ENCODE data around the gene FAM110A.
"Not testable (repeated sequence)": the region's sequence is repeated elsewhere in the genome, so short reads cannot be mapped to it uniquely, and the experiment has no call there.

FAM110A gene

DNA sequence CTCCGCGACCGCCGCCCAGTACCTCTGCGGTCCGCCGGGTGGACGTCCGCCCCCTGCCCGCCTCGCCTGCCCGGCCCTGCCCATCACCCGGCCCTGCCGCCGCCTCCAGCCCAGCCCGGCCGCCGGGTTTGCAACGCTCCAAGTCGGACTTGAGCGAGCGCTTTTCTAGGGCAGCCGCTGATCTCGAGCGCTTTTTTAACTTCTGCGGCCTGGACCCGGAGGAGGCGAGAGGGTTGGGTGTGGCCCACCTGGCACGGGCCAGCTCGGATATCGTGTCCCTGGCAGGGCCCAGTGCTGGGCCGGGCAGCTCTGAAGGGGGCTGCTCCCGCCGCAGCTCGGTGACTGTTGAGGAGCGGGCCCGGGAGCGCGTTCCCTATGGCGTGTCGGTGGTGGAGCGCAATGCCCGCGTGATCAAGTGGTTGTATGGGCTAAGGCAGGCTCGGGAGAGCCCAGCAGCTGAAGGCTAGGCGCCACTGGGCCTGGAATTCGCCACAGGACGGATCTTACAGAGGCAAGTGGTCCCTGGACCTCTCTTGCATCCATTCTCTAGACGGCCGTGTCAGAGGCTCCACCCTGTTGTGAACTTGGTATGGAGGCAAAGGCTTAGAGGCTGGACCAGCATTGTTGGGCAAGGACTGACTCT lies 11.8 kb downstream of the FAM110A start:
- DNase-seq = no peak

DNA sequence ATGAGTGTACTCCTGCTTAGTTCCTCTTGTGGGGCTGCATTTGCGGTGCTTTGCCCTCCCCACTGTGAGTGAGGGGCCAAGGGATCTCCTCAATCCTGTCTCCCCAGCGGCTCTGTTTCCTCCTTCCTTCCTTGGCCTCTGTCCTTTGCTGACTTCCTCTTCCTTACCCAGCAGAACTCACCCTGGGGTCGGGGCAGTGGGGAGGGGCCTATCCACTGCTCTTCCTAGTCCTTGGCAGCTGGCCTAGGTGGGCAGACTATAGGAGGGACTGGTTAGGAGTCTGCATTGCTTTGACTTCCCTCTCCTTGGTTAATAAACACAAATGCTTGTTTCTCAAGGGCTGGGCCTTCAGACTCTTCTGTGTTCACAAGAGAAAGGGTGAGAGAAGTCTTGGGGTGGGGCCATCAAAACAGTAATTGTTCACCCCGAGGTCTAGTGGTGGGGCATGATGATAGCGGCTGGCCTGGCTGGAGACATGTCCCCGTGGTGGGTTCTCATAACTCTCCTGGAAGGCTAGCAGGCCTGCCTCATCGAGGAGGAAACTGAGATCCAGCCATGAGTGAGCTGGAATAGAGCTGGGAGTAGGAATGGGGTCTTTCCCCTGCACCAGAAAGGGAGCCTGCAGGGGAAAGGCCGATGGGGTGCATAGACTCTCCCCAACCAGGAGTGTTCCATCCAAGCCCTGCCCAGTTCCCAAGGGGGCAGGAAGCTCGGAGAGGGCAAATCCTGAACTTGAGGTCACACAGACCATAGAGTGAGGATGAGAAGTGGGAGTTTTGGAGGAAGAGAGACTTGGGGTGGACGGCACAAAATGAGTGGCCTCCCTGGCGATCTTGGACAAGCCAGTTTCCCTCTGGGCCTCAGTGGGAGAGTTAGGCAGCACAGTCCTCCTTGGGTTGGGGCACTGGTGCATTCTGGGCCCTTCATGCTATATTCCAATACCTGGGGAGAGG lies 12.7 kb downstream of the FAM110A start:
- DNase-seq = no peak

DNA sequence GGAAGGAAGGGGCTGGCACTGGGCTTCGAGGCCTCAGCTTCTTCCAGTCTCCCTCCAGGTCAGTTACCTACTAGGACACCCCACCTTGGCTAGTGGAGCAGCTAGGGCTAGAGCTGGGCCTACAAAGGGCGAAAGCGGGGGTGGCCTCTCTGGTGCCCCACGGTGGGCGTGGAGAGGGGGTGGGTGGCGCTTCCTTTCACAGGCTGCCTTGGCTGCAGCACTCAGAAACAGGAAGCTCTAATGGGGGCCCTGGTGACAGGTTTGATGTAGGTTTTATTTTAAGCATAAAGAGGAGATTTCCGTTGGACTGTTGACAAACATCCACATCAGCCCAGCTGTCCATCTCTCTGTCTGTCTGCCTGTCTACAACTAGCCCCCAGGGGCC lies 13.4 kb downstream of the FAM110A start:
- peak; percentile 39 for DNase-seq

DNA sequence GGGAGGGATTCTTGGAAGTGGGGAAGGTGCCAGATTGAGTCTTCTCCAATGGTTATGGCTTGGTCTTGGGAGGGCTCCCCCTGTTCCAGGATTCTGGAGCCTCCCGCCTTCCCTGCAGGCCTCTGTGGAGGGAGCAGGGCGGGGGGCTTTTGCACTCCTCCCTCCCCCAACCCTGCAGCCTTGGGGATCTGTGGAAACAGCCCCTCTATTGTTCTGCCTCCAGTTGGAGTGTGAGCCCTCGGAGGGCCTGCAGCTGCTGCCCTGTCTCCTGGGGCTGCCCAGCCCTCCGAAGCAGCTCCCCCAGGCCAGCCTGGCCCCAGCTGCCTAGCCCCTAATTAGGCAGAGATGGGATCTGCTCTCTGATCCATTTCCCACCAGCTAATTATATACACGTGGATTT lies 14.7 kb downstream of the FAM110A start:
- DNase-seq = no peak

DNA sequence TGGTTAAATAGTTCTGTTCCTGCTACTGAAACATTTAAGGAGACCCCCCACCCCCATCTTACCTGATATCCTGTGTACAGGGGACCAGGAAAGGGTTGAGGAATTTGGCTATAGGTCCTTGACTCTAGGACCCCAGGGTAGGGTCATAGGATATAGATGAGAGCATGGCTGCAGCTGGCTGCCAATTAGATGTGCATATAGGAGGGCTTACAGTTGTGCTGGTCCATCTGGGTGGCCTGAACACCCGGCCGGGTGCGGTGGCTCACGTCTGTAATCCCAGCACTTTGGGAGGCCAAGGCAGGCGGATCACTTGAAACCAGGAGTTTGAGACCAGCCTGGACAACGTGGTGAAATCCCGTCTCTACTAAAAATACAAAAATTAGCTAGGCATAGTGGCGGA lies 15.2 kb downstream of the FAM110A start:
- DNase-seq = not testable (repeated sequence)

DNA sequence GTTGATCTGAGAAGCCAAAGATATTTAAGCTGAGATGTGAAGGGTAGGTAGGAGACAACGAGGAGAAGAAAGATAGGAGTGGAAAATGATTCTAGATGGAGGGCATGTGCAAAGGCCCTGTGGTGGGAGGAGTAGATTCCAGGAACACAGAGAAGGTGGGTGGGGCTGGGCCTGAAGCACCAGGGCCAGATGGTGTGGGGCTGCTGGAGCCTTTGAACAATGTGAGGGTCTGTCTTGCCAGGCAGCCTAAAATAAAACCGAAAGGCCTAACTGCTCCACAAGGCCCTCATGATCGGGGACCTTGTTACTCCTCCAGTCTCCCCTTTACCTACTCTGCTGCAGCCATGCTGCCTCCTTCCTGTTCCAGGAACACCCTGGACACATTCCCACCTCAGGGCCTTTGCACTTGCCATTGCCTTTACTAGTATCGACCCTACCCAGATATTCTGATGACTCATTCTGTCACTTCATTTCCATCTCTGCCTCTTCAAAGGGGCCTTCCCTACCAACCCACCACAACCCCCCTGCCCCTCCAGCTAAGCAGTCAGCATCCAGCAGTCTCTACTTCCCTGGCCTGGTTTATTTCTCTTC lies 20.0 kb downstream of the FAM110A start:
- DNase-seq = no peak

DNA sequence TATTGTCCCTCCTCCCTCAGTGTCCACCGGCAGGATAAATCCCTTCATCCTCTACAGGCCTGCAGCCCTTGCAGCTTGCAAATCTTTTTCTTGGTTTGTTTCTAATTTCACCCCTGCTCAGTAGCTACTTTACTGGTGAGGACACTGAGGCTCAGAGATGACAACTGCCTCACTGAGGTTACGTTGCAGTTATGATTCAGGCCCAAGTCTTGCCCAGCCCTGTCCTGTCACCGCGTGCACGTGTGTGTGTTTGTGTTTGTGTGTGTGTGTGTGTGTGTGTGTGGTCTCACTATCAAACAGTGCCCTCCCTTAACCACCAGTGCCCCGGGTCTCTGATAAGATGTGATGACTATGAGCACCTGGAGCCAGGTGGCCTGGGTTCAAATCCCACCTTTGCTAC lies 21.1 kb downstream of the FAM110A start:
- DNase-seq = no peak

DNA sequence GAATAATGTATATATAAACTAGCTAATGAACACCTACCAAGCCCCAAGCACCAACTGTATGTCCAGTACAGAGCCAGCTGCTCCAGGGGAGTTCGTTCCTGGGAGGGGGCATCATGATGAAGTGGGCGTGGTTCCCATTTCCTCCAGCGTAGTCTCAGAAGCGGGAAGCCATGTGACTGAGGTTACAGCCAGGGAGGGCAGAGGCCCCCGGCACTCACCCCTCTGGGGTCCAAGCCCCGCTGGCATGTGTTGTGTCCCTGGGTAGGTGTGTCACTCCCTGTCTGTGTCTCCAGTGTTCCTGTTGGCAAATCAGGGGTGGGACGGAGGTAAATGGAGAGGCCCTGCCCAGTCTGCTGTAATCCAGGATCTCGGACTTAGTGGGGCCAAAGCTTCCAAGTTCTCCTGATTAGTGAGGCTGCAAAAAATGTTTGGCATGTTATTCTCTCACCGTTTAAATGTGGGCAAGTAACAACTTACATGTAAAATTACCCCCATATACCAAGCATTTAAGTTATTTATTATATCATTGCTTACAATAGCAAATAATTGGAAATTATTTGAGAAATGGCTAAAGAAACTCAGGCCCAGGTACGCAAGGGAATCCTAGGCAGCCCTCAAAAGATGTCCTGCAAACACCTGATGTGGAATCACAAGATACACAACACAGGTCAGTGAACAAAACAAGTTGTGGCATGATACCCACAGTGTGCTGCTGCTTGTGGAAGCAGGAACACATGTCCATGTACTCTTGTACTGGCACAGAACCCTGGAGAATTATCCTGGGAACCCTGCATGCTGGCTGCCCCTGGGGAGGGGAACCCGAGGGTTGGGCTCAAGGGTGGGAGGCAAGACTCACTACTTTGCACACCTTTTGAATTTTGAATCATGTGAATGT lies 22.2 kb downstream of the FAM110A start:
- no peak for DNase-seq

DNA sequence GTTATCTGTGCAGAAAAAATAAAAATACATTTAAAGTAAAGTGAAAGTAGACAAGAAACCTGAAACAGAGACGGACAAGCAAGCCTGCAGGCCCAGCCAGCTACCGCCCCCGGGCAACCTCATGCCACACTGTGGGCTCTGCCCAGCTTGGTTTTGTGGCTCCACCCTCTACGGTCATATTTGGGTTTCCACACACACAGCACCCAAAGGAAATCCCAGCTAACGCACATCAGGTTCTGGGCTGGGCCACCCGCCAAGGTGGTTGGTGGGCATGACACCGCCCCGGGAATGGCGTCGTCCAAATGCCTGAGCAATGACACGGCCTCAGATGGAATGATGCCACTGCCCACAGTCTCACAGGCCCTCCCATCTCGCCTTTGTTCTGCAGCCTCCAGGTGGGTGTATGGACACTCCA lies 22.9 kb downstream of the FAM110A start:
- peak; percentile 33 for DNase-seq

DNA sequence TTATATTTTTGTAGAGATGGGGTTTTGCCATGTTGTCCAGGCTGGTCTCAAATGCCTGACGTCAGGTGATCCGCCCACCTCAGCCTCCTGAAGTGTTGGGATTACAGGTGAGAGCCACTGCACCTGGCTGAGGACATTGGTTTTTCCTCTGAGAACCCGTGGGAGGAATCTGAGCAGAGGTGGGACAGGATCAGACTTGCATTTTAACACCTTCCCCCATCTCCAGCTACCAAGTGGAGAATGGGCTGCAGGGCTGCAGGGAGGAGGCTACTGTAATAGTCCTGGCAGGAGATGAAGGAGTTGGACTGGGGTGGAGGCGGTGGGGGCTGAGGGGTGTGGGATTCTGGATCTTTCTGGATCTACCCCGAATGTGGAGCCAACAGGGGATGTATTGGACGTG lies 24.5 kb downstream of the FAM110A start:
- DNase-seq = no peak

DNA sequence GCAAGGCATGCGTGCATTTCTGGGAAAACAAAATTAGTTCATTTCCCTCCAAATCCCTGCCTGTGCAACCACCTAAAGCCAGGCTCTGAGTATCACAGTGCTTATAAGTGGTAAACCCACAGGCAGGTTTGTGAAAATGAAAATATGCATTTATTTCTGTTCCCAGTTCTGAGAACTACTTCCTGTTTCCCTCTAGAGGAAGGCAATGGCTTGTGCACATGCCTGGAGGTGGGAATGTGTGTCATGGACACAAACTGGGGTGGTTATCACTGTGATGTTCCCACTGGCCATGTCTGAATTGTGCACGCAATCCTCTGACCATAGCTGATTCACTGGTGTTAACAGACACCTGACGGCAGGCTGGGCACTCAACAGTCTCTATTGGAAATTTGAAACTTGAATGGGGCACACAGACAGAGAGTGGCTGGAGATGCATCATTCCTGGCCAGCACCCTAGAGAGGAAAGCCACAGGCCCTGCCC lies 26.3 kb downstream of the FAM110A start:
- no peak for DNase-seq

DNA sequence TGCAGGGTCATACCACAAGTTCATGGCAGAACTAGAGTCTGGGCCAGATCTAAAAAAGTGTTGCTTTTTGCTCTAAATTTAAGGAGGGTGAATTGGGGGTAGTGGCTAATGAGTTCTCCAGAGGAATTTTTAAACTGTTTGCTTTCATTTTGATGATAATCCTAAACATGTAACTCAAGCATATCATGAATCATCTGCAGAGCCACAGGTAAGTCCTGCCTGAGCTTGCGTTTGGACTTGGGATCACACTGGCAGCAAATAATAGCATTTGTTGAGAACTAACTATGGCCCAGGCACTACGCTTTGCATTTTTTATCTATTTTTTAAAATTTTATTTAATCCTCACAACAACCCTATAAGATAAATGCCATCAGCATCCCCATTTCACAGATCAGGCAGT lies 27.4 kb downstream of the FAM110A start:
- DNase-seq = no peak

DNA sequence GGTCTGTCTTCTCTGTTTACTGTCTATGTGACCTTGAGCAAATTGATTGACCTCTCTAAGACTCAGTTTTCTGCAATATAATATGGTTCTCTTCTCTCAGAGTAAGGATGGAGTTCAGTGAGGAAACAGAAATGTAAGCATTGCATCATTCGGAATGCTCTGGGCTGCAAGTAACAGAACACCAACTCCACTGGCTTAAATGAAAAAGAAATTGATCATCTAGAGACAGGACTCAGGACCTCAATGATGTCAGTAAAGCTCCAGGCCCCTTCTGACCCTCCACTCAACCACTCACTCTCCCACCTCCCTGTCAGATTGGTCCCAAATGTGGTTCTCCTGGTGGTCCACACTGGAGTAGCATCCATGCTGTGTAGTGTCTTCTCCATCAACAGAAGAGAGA lies 31.9 kb downstream of the FAM110A start:
- no peak for DNase-seq

DNA sequence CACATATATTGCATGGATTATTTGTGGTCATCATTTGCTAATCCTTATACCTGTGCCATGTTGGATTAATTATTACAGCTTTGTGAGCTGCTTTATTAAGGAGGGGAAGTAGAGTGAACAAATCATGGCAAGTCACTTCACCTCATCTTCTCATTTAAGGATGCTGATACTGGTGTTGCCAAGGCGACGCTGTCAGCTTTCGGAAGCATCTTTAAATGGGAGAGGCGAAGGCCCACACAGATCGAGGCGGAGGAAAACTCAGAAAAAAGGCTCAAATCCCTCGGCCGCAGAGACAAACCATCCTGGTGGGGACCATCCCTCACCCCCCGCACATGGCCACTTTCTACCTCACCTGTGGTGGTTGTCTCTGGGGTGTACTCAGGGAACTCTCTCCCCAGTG lies 34.8 kb downstream of the FAM110A start:
- no peak for DNase-seq

DNA sequence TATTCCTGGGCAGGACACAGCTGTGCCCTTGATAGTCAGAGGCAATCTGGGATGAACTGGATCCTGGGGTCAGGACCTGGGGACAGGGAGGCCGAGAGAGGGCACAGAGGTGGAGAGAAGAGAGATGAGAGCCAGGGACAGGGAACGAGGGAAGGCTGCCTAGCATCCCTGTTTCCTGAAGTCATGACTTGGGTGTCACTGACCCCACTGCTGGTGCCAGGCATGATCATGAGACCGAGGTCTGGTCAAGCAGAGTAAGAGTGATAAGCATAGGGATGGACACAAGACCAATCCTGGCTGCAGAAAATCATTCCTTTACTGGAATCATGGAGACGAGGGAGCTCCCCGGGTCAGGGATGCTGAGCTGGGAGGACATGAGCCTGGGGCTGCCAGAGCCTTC lies 36.1 kb downstream of the FAM110A start:
- no peak for DNase-seq

DNA sequence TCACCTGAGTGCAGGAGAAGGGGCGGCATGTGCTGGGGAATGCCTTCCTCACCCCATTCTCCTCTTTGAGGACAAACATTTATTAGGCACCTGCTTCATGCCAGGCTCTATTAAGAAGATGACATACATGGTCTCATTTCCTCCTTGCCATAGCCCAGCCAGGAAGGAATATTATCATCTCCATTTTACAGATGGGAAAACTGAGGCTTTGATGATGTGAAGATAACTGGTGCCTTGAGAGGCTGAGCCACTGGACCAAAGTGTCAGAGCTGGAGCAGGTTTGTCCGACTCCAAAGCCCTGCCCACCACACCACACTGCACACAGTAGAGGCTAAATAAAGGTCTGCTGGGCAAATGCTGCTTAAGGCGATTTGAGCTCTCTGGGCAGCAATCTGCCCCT lies 37.2 kb downstream of the FAM110A start:
- DNase-seq = no peak

DNA sequence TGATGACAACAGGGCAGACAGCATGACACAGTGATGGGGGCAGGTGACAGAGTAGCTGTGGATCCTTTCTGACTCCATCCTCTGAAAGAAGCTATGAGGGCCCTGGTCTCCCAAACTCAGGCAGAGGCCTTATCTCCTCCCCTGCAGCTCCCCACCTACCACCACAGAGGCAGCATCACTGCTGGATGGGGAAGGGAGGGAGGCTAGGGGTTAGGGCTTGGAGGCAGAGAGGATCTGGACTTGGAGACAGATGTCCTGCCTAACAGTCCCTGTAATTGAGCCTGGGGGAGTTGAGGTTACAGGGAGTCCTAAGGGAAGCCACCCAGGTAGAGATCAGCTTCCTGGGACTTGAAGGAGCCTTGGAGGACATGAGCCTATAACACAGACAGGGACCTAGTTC lies 37.9 kb downstream of the FAM110A start:
- no peak for DNase-seq

DNA sequence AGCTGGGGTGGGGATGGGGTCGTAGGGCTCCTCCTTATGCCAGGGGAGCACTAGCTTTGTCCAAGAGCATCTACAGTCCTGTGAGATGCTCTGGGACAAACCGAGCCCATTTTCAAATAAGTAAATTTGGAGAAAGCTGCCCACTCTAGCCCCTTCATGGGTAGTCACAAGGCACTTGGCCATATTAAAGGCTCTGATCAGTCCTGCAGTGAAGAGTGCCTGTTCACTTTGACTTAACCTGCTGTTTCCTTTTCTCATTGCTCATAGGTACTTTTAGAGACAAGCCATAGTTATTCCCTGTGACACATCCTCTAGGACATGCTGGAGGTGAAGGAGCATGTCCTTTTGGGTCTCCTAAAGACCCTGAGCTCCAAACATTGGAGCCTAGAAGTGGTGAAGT lies 38.4 kb downstream of the FAM110A start:
- DNase-seq = no peak

DNA sequence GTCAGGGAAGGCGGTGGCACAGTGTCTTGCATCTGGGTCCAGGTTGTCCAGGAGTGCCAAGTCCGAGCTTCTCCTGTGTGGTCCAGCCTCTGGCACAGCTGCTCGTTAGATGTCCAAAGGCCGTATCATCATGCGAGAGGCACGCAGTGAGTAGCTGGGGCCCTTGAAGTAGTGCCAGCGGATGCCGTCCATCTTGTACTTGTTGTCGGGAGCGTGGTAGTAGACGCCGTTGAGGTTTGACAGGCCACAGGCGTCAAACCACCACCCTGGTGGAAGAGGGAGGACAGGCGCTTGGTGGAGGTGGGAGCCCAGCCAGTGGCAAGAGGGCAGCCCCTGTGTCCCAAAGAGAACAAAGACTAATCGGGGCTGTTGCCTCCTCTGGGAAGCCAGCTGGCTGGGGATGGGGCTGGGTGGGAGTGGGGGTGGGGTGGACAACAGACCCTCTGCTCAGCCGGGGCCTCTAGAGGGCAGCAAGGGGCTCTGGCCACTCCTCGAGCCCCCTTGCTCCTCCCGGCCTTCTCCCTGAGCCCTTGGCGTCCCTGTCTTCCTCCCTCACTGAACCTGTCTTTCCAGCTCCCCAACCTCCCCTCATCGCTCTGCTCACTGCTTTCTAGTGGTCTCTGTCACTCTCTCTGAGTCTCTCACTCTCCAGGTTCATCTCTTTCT lies 39.5 kb downstream of the FAM110A start:
- no peak for DNase-seq

DNA sequence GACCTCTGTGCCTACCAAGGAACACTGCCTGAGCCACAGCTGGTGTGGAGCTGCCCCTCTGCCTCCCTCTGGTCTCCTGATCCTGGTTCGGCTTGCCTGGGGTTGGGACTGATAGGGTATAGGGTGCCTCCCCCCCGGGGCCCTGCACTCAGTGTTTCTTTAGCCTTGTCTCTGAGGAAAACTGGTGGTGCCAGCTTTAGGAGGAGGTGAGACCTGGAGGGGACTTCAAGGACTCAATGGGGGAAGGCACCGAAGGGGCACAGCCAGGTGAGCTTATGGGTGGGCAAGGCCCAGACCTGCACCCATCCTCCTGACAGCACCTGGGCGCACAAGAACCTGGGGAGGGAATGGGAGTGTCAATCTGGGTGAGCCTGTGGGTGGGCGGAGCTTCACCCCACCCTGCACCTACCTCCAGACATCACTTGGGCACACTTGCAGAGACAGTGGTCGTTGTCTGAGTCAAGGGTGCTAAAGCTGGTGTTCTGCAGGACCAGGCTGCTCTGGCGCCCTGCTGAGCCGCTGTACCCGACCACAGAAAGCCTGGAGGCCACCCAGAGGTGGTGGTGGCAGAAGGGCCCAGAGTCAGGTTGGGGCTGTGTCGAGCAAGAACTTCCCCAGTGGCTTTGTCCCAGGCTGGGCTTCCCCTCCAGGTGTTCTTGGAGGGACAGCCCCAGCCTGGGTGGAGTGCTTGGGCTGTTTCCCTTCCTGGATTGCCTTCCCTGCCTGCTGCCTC lies 40.5 kb downstream of the FAM110A start:
- no peak for DNase-seq

DNA sequence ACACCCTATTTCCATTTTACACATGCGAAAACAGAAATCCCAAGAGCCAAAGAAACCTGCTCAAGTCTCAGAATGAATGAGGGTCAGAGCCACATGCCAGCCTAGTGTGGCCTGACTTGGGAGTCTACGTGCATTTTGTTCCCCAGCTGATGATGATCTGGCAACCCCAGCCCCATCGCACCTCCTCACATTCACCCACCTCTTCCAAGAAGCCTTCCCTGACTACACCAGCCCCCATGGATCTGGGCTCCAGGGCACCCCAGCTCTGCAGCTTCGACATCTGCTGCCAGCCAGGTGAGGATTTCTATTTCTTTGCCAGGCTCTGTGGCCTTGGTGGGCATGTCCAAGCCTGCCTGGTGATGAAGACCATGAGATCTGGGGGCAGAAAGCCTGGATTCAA lies 41.6 kb downstream of the FAM110A start:
- no peak for DNase-seq

DNA sequence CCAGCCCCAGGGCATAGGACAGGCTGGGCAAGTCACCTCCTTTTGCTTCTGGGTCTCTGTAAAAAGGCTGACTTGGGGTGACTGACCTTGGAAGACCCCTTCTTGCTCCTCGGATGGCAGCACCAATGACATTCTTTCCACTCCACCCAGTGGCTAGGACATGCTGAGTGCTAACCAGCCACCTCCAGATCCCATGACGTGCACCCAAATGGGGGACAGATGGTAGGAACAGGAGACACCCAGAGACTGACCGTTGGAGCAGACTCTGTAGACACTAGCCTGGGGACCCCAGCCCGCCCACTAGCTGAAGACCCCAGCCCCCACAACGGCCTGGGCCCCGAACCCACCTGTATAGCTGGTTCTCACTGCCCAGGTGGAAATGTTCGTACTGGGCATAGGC lies 44.3 kb downstream of the FAM110A start:
- no peak for DNase-seq
